HepG2 (cell line): ENCODE results near the gene TUBGCP5. TPM values are rescaled to one million over a fixed set of nuclear protein-coding genes. Genes with fewer than 3 reads are reported as not detected.

Experiments
- ATF3 ChIP-seq: sonication (generic); formaldehyde crosslinking; IDR thresholded peaks from 2 replicates; pipeline ENCODE4 v1.4.0; 2020; ENCODE audit warnings: missing genetic modification reagents
- CCDC6 ChIP-seq: sonication (generic); formaldehyde crosslinking; IDR thresholded peaks from 2 replicates; pipeline ENCODE4 v1.8.1; 2022; ENCODE audit warnings: mild to moderate bottlenecking, missing genetic modification reagents, moderate library complexity
- CHCHD3 ChIP-seq: sonication (generic); formaldehyde crosslinking; IDR thresholded peaks from 2 replicates; pipeline ENCODE4 v1.8.0; 2022; ENCODE audit warnings: mild to moderate bottlenecking, missing genetic modification reagents, moderate library complexity
- FUBP1 ChIP-seq: sonication (generic); formaldehyde crosslinking; IDR thresholded peaks from 2 replicates; pipeline ENCODE4 v1.5.1; 2020; ENCODE audit warnings: missing genetic modification reagents, mild to moderate bottlenecking, borderline replicate concordance
- IKZF1 ChIP-seq: fragments of 450-650 bp; IDR thresholded peaks from 2 replicates; pipeline ENCODE4 v1.7.1; 2016
- IKZF5 ChIP-seq: IDR thresholded peaks from 2 replicates; pipeline ENCODE4 v1.6.1; 2018; ENCODE audit warnings: missing genetic modification reagents, mild to moderate bottlenecking, missing compliant biosample characterization
- MEF2D ChIP-seq: sonication (generic); formaldehyde crosslinking; IDR thresholded peaks from 2 replicates; pipeline ENCODE4 v1.5.1; 2020; ENCODE audit warnings: mild to moderate bottlenecking, missing genetic modification reagents
- MEIS2 ChIP-seq: sonication (generic); formaldehyde crosslinking; IDR thresholded peaks from 2 replicates; pipeline ENCODE4 v1.9.0; 2021; ENCODE audit warnings: mild to moderate bottlenecking, missing genetic modification reagents
- NONO ChIP-seq, 2 experiments: fragments of 450-650 bp in 1 of 2; sonication (generic) in 1 of 2; formaldehyde crosslinking in 1 of 2; IDR thresholded peaks in 1 of 2; conservative IDR thresholded peaks in 1 of 2; 2 replicates each; pipeline versions ENCODE4 v1.6.1 to v1.8.0; 2017 to 2022; ENCODE audit warnings: mild to moderate bottlenecking in 1 of 2, missing genetic modification reagents in 1 of 2, moderate library complexity in 1 of 2
- PHF5A ChIP-seq: IDR thresholded peaks from one replicate; pipeline ENCODE4 v1.6.1; 2018; ENCODE audit warnings: low read depth, missing genetic modification reagents; ENCODE audit not compliant: unreplicated experiment
- RFXANK ChIP-seq: IDR thresholded peaks from 2 replicates; pipeline ENCODE4 v1.6.1; 2016
- SATB2 ChIP-seq: sonication (generic); formaldehyde crosslinking; IDR thresholded peaks from 2 replicates; pipeline ENCODE4 v1.5.0; 2020; ENCODE audit warnings: missing genetic modification reagents
- THAP7 ChIP-seq: sonication (generic); formaldehyde crosslinking; IDR thresholded peaks from 2 replicates; pipeline ENCODE4 v1.8.1; 2023; ENCODE audit warnings: mild to moderate bottlenecking, missing genetic modification reagents
- ZBTB8A ChIP-seq: sonication (generic); formaldehyde crosslinking; IDR thresholded peaks from 2 replicates; pipeline ENCODE4 v1.4.0; 2020; ENCODE audit warnings: mild to moderate bottlenecking, low read depth, missing genetic modification reagents, borderline replicate concordance
- ZFP62 ChIP-seq: sonication (generic); formaldehyde crosslinking; IDR thresholded peaks from 2 replicates; pipeline ENCODE4 v1.4.0; 2020; ENCODE audit warnings: missing genetic modification reagents
- ZNF143 ChIP-seq: sonication (generic); formaldehyde crosslinking; IDR thresholded peaks from 2 replicates; pipeline ENCODE4 v1.4.0; 2020; ENCODE audit warnings: missing genetic modification reagents
- ZNF264 ChIP-seq: sonication (generic); formaldehyde crosslinking; IDR thresholded peaks from 2 replicates; pipeline ENCODE4 v1.4.0; 2020; ENCODE audit warnings: missing genetic modification reagents
- ZNF333 ChIP-seq: sonication (generic); formaldehyde crosslinking; IDR thresholded peaks from 2 replicates; pipeline ENCODE4 v1.4.0; 2020; ENCODE audit warnings: mild to moderate bottlenecking, missing genetic modification reagents, borderline replicate concordance
- ZNF563 ChIP-seq: sonication (generic); formaldehyde crosslinking; IDR thresholded peaks from 2 replicates; pipeline ENCODE4 v1.8.0; 2022; ENCODE audit warnings: mild to moderate bottlenecking, moderate library complexity, missing genetic modification reagents
- ZNF564 ChIP-seq: sonication (generic); formaldehyde crosslinking; IDR thresholded peaks from 2 replicates; pipeline ENCODE4 v1.8.1; 2023; ENCODE audit warnings: mild to moderate bottlenecking, missing genetic modification reagents
- ZNF569 ChIP-seq: sonication (generic); formaldehyde crosslinking; IDR thresholded peaks from 2 replicates; pipeline ENCODE4 v1.5.0; 2020; ENCODE audit warnings: mild to moderate bottlenecking, missing genetic modification reagents, moderate library complexity, borderline replicate concordance
- ZNF598 ChIP-seq: sonication (generic); formaldehyde crosslinking; IDR thresholded peaks from 2 replicates; pipeline ENCODE4 v1.5.1; 2020; ENCODE audit warnings: mild to moderate bottlenecking, missing genetic modification reagents, borderline replicate concordance
- polyA plus RNA-seq, 8 experiments: library from polyadenylated mRNA; depleted of rRNA in 3 of 8; stranded (reverse) in 7 of 8; unstranded in 1 of 8; fragments of >200 nt; fragmentation: Illumina TruSeq in 4 of 8; extraction: Trizol in 4 of 8; gene quantifications; 2 replicates each; pipeline versions ENCODE4 v1.2.1 to v1.2.3, GENCODE V29; 2011 to 2016; ENCODE audit warnings: low read depth in 4 of 8, missing spikeins in 1 of 8, mixed read lengths in 1 of 8; ENCODE audit not compliant: insufficient read depth in 1 of 8
- total RNA-seq, 5 experiments: library from RNA; depleted of rRNA; stranded (reverse); fragments of >200 nt; fragmentation: Illumina TruSeq; extraction: Trizol; gene quantifications; 2 replicates each; pipeline ENCODE4 v1.2.3, GENCODE V29; 2016; ENCODE audit warnings: low read depth in 1 of 5
- TF ChIP-seq, protein P1 (sequence below): IDR thresholded peaks from 2 replicates; pipeline ENCODE4 v1.6.1; 2016
- TF ChIP-seq, protein P2 (sequence below): sonication (generic); formaldehyde crosslinking; conservative IDR thresholded peaks from 2 replicates; pipeline ENCODE4 v1.8.0; 2022; ENCODE audit warnings: low read depth, missing genetic modification reagents

TUBGCP5 gene
- total and polyA plus RNA-seq, 2 of the 13 experiments (the other 11 are each of a cell fraction or from before 2014, with no cell fraction given), result 7.2 to 25.0 TPM

DNA sequence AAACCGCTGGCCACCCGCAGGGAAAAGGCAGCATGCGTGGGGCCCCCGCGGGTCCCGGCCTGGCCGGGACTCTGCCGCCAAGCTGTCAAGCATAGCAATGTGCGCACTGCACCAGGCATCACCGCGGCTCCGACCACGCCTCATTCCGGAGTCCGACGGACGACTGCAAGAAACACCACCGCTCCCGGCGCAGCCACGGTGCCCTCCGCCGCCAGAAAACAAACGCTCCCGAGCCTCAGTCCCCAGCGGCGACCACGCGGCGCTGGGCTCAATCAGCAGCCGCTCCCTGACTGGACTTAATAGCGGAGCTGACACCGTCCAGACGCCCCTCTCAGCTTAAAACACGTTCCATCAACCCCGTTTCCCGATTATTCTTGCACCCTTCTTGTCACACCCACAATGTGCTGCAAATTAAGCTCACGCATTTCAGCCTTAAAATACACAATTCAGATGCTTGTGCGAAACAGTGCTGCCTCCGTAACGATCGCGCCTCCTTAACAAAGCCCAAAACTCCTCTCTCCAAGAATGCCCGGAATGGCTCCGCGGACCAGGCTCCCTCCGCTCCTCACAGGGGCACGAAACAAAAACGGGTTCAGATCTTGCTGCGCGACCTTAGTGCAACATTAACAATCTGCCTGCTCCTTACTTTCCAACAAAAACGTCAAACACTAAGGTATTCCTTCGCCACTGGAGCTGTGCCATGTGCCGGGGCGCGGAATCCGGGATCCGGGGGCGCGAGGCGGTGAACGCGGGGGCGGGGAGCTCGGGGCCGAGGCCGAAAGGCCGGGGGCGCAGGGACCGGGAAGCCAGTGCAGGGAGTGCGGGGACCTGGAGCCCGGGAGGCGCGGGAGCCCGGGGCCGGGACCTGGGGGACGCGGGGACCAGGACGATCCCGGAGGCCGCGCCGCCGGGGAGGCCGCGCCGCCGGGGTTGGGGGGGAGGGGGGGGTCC, 59.9 kb downstream of the TUBGCP5 start (continued):
- TF ChIP-seq ATF3 (no peak), FUBP1 (no peak), ZNF569 (CRISPR knock-in tag) (no peak), ZNF564 (no peak), NONO (IDR thresholded peaks at IDR 0.05) (no peak), NONO (CRISPR knock-in tag; conservative IDR thresholded peaks at IDR 0.05) (no peak), ZNF333 (CRISPR knock-in tag) (no peak), ZNF563 (CRISPR knock-in tag) (no peak), ZNF264 (CRISPR knock-in tag) (0 out of 2 replicates have a peak, but pooled peaks have one; percentile 11), ZBTB8A (CRISPR knock-in tag) (no peak), THAP7 (CRISPR knock-in tag) (peak; percentile 58; the same call in 1 of the 2 replicates), MEIS2 (CRISPR knock-in tag) (no peak), MEF2D (no peak), ZFP62 (CRISPR knock-in tag) (no peak), ZNF143 (no peak), PHF5A (CRISPR knock-in tag) (no peak), SATB2 (CRISPR knock-in tag) (no peak), CHCHD3 (CRISPR knock-in tag) (no peak), RFXANK (CRISPR knock-in tag) (no peak), CCDC6 (CRISPR knock-in tag) (no peak), IKZF1 (no peak), IKZF5 (0 out of 2 replicates have a peak, but pooled peaks have one; percentile 36), ZNF598 (CRISPR knock-in tag) (no peak)
- TF ChIP-seq, protein P1, sequence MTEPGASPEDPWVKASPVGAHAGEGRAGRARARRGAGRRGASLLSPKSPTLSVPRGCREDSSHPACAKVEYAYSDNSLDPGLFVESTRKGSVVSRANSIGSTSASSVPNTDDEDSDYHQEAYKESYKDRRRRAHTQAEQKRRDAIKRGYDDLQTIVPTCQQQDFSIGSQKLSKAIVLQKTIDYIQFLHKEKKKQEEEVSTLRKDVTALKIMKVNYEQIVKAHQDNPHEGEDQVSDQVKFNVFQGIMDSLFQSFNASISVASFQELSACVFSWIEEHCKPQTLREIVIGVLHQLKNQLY, result no peak
- TF ChIP-seq, protein P2, sequence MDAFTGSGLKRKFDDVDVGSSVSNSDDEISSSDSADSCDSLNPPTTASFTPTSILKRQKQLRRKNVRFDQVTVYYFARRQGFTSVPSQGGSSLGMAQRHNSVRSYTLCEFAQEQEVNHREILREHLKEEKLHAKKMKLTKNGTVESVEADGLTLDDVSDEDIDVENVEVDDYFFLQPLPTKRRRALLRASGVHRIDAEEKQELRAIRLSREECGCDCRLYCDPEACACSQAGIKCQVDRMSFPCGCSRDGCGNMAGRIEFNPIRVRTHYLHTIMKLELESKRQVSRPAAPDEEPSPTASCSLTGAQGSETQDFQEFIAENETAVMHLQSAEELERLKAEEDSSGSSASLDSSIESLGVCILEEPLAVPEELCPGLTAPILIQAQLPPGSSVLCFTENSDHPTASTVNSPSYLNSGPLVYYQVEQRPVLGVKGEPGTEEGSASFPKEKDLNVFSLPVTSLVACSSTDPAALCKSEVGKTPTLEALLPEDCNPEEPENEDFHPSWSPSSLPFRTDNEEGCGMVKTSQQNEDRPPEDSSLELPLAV (CRISPR knock-in tag), result no peak
